Measurements from ENCODE around the gene IFI27L1. TPM values are rescaled to one million over a fixed set of nuclear protein-coding genes. Genes with fewer than 3 reads are reported as not detected.

IFI27L1 gene
- total RNA-seq, 1 donor from 2014 or later, result 9.4 TPM

- no peak for DNase-seq (ENCODE audit: low spot score)
These were observed 51.3 kb downstream of the IFI27L1 start for GRCh38 chr14:94132285-94132887.

GRCh38 chr14:94135476-94135875, 54.4 kb downstream of the IFI27L1 start:
- DNase-seq (ENCODE audit: low spot score), result no peak

GRCh38 chr14:94136575-94137331, 55.6 kb downstream of the IFI27L1 start:
- peak; percentile 89 for DNase-seq (ENCODE audit: low spot score)

GRCh38 chr14:94138251-94138650, 57.1 kb downstream of the IFI27L1 start:
- DNase-seq (ENCODE audit: low spot score), result no peak

GRCh38 chr14:94139006-94139405, 57.9 kb downstream of the IFI27L1 start:
- DNase-seq (ENCODE audit: low spot score), result no peak

GRCh38 chr14:94139421-94139820, 58.3 kb downstream of the IFI27L1 start:
- no peak for DNase-seq (ENCODE audit: low spot score)

GRCh38 chr14:94142247-94142646, 61.1 kb downstream of the IFI27L1 start:
- DNase-seq (ENCODE audit: low spot score), result no peak

GRCh38 chr14:94142836-94143235, 61.7 kb downstream of the IFI27L1 start:
- no peak for DNase-seq (ENCODE audit: low spot score)

GRCh38 chr14:94143239-94143638, 62.1 kb downstream of the IFI27L1 start:
- no peak for DNase-seq (ENCODE audit: low spot score)

- no peak for DNase-seq (ENCODE audit: low spot score)
These were observed 62.6 kb downstream of the IFI27L1 start for GRCh38 chr14:94143711-94144110.

- DNase-seq (ENCODE audit: low spot score), result no peak
These were observed 63.7 kb downstream of the IFI27L1 start for GRCh38 chr14:94144765-94145164.

- no peak for DNase-seq (ENCODE audit: low spot score)
These were observed 64.9 kb downstream of the IFI27L1 start for GRCh38 chr14:94145902-94146527.

Other genes with a start within 250 kb of the IFI27L1 start
- gene FAM181A, start 154.0 kb upstream of the IFI27L1 start, total RNA-seq, result not detected
- gene ASB2, start 104.7 kb upstream of the IFI27L1 start, total RNA-seq, result 35.1 TPM
- not detected for gene CCDC197, start 84.0 kb upstream of the IFI27L1 start, total RNA-seq
- gene OTUB2, start 55.0 kb upstream of the IFI27L1 start, total RNA-seq, result 1.6 TPM
- gene DDX24, start 108 bp upstream of the IFI27L1 start, total RNA-seq, result 191 TPM
- 62.6 TPM for gene IFI27, start 29.4 kb downstream of the IFI27L1 start, total RNA-seq
- gene IFI27L2, start 48.3 kb downstream of the IFI27L1 start, total RNA-seq, result 29.1 TPM
- 0.60 TPM for gene PPP4R4, start 93.0 kb downstream of the IFI27L1 start, total RNA-seq
- not detected for gene SERPINA10, start 212.0 kb downstream of the IFI27L1 start, total RNA-seq
- not detected for gene SERPINA6, start 242.0 kb downstream of the IFI27L1 start, total RNA-seq